HL-60/S4 treated with retinoic acid at 250 ng/mL for 4 days and 3 days (cell line): ENCODE data around the gene CUL5.
"Not testable (repeated sequence)": the region's sequence is repeated elsewhere in the genome, so short reads cannot be mapped to it uniquely, and the experiment has no call there.

Experiments used
- in situ Hi-C: fragments of 300-500 bp; cut with MboI; formaldehyde crosslinking; loops from 2 replicates; pipeline ENCODE4 v1.7.0; 2022; ENCODE audit warnings: low sequenced_read_pairs

Gene CUL5

DNA sequence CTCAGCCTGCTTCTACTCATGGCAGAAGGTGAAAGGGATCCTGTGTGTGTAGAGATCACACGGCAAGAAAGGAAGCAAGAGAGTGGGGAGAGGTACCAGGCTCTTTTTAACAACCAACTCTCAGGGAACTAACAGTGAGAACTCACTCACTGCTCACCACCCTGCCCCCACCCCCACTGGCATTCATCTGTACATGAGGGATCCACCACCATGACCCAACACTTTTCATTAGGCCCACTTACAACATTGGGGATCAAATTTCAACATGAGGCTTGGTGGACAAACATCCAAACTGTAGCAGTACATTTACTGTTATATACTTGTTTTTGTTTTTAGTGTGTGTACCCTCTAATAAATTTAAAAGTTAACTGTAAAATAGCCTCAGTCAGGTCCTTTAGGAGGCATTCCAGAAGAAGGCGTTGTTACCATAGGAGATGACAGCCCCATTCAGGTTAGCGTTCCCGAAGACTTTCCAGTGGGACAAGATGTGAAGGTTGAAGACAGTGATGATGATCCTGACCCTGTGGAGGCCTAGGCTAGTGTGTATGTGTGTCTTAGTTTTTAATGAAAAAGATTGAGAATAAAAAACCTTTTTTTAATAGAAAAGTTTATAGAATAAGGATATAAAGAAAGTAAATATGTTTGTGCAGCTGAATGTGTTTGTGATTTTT is 11.3 kb downstream of the CUL5 start:
- in situ Hi-C loops, result no loop called here

DNA sequence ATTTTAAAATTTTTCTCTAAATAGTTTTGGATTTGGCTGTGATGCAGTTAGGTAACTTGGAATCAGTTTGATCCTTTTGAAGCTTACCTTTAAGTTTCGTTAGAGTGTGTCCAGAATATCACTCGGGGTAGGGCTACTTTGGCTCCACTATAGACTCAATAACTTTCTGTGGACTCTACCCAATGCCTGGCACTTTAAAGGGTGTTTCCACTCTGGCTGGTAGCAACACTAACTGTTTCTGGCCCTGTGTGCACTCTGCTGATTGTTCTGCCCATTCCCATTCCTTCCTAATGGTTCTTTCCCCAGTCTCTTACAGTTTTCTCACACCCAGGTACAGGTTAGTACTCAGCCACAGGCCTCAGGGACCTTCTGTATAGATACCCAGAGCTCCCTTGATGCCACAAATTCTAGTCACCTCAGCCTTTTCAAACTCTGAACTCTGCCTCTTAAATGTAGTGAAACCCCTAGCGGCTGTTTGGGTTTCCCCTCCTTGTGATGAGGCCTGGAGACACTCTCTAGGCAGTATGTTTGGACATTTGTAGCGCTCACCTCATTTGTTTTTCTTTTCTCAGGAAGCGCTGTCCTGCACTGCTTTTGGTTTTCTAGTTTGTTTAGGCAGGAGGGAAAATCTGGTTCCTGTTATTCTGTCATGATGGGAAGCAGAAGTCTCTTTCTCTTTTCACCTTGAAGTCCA is 16.8 kb downstream of the CUL5 start:
- in situ Hi-C loops, result no loop called here

DNA sequence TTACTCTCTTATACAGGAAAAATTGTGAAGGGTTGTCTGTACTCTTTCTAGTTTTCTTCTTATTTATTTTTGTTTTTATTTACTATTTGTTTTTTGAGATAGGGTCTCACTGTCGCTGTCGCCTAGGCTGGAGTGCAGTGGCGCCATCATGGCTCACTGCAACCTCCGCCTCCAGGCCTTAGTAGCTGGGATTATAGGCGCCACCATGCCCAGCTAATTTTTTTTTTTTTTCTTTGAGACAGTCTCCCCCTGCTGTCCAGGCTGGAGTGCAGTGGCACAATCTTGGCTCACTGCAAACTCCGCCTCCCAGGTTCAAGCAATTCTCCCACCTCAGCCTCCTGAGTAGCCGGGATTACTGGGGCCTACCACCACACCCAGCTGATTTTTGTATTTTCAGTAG is 18.4 kb downstream of the CUL5 start:
- in situ Hi-C loops, result no loop called here

DNA sequence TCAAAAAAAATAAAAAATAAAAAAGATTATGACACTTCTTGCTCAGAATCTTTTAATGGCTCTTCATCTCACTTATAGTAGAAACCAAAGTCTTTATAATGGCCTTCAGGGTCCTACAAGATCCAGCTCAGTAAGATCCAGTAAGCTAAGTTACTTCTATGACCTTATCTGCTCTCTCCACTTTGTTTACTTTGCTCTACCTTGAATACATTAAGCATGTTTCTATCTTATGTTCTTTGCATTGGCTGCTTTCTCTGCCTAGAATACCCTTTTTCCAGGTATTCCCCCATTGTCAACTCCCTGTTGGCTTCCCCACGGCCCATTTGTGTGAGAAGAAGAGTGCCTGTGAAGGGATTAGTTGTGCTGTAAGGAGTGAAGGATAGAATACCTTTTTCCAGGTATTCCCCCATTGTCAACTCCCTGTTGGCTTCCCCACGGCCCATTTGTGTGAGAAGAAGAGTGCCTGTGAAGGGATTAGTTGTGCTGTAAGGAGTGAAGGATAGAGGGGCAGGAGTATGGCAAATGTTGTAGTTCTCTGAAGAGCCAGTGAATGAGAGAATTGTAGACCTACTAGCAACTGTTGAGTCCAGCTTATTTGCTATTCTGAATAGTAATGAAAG is 20.2 kb downstream of the CUL5 start:
- in situ Hi-C loops, result not testable (repeated sequence)

DNA sequence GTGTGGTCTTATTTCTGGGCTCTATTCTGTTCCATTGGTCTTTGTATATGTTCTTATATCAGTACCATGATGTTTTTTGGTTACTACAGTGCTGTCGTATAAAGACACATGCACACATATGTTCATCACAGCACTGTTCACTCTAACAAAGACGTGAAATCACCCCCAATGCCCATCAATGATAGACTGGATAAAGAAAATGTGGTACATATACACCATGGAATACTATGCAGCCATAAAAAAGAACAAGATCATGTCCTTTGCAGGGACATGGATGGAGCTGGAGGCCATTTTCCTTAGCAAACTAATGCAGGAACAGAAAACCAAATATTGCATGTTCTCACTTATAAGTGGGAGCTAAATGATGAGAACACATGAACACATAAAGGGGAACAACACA is 22.9 kb downstream of the CUL5 start:
- in situ Hi-C loops, result not testable (repeated sequence)

DNA sequence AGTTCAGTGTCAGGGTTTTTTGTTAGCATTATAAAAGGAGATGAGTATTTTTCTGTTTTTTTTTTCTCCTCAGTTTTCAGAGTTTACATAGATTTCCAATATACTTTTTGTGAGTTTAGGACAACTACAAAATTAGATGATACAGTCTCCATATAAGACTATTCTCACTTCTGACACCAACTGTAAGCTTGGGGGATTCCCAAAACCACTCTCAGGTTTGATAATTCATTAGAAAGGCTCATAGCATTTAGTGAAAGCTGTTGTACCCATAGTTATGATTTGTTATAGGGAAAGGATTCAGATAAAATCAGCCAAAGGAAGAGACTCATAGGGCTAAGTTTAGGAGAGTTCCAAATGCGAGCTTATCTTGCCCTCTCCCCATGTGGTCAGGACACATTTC is 24.1 kb downstream of the CUL5 start:
- in situ Hi-C loops, result no loop called here

DNA sequence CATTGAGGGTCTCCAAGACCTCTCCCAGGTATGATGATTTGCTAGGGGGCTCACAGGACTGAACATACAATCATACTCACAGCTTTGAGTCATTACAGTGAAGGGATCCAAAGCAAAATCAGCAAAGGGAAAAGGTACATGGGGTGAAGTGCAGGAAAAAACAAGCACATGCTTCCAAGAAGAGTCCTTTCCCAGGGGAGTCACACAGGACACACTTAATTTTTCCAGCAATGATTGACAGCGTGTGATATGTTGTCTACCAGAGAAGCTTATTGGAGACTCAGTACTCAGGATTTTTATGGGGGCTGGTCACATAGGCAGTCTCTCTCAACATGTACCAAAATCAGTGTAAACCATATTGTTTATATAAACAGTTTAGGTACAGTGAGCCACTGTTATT is 25.3 kb downstream of the CUL5 start:
- in situ Hi-C loops, result no loop called here

DNA sequence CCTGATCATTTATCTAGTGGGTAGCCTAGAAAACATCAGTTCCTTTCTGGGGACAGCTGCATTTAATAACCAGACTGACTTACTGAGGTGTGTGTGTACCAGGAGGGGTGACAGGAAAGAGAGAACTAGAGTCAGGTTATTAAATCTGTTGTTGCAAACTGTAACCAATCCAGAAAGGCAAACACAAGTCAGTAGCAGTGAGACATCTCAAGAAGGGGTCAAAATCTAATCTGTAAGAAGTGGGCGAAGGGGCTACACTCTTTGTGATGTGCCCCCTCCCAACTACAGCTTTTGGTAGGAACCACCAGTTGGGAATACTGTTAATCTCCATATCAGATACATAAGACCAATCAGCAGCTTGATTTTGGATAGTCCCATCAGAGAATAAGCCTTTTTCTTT is 26.3 kb downstream of the CUL5 start:
- in situ Hi-C loops, result no loop called here

DNA sequence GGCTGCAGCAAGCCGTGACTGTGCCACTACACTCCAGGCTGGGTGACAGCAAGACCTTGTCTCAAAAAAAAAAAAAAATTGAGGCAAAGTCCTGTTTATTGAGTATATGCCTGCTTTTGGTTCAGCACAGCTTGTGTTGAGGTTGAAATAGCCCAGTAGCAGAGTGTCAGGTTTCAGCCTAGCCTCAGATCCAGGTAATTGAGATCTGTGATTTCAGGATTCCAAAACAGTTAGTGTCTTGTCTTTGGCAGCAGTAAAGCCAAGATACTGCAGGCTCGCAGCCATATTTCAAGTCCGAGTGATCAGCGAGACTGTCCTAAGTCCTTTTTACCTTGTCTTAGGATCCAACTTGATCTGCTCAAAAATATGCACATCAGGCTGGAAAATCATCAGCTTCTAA is 27.0 kb downstream of the CUL5 start:
- in situ Hi-C loops, result no loop called here

DNA sequence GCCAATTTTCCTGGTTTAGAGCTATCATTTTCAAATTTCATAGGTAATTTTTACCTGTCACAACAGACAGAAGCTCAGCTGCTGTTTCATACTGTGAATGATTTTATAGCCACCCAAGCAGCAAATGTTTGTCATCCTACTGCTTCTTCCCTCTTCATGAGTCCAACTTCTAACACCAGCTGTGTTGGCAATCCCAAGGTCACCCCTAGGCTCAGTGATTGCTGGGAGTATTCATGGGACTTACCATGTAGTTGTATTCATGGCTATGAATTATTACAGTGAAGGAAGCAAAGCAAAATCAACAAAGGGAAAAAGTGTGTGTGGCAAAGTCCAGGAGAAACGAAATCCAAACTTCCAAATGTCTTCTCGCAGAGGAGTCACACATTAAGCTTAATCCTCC is 28.5 kb downstream of the CUL5 start:
- in situ Hi-C loops, result no loop called here

DNA sequence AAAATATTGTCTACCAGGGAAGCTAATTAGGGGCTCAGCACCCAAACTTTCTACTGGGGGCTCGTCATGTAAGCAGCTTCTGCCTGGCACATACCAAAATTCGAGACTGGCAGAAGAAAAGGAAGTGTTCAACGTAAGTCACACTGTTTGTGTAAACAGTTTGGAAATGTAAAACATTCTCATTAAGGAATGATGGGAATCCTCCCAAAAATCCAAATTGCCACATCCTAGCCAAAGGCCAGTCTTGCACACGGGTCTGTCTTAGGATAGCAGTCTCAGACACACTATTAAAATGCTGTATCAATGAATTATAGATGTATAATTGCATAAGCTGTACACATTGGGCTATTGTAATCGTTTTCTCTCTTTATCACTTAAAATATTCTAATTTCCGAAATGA is 28.9 kb downstream of the CUL5 start:
- in situ Hi-C loops, result no loop called here

DNA sequence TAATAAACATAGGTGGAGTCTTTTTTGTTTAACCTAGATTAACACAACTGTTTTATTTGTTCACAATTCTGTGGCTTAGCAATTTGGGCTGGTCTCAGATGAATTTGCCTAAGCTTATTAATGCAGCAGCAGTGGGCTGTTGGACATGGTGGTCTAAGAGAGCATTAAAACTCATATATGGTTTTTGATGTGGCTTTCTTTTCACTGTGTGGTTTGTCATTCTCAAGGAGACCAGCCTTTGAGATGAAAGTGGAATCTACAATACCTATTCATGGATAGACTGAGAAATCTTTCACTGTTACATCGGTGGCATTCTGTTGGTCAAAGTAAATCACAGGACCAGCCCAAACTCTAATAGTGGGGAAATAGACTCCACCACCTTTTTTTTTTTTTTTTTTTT is 39.6 kb downstream of the CUL5 start:
- in situ Hi-C loops, result no loop called here

DNA sequence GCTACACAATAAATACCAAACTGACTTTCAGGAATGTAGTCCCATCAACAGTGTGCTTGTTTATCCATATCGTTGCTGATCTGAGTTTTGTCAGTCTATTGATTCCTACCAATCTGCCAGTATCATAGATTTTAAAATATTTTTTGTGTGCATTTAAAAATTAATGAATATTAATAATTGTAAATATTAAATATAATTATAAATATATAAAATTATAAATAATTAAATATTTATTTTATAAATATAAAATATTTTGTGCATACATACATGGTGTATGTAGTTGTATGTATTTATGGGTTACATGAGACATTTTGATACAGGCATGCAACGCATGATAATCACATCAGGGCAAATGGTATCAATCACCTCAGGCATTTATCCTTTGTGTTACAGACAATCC is 53.6 kb downstream of the CUL5 start:
- in situ Hi-C loops, result no loop called here

DNA sequence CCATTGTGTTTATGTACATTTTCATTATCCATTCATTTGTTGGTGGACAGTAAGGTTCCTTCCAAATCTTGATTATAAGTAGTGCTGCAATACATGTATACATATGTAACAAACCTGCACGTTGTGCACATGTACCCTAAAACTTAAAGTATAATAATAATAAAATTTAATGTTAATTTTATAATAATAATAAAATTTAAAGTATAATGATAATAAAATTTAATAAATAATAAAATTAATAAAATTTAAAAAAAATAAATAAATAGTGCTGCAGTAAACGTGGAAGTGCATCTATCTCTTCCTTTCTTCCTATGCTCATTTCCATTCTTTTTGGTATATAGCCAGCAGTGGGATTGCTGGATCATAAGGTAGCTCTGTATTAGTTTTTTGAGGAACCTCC is 54.7 kb downstream of the CUL5 start:
- in situ Hi-C loops, result no loop called here

DNA sequence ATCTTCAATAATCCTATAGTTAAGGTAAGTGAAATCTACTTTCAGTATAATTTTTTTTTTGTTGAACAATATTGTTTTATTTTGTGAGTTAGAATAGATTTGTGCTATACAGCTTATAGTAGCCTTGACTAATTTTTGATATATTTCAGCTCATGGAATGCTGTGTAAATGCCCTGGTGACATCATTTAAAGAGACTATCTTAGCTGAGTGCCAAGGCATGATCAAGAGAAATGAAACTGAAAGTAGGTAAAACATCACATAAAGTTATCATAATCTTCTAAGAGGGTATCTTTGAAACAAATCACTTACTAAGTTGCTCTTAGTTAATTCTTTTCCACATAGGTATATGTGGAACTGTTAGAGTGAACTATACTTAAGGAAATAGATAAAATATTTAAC is 61.2 kb downstream of the CUL5 start:
- in situ Hi-C loops, result no loop called here

DNA sequence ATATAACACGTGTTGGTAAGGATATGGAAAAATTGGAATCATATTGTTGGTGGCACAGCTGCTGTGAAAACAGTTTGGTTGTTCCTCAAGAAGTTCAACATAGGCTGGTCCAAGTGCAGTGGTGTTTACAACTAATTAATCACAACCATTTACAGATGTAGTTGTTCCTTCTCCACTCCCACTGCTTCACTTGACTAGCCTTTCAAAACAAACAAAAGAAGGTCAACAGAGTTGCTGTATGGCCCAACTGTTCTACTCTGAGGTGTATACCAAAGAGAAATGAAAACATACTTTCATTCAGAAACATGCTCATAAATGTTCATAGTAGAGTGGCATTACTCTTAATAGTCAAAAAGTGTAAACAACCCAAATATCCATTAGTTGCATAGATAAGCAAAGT is 76.1 kb downstream of the CUL5 start:
- in situ Hi-C loops, result no loop called here

DNA sequence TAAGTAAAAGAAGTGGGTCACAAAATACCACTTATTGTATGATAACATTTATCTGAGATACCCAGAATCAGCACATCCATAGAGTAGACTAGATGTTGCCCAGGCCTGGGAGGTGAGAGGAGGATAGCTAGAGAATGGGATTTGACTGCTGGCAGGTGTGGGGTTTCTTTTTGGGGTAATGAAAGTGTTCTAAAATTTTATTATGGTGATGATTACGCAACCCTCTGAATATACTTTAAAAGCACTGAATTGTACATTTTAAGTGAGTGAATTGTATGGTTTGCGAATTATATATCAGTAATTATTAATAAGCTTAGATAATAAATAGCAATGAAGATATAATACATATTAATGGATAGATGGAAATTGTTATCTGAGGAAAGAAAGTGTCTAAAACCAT is 77.0 kb downstream of the CUL5 start:
- in situ Hi-C loops, result no loop called here

DNA sequence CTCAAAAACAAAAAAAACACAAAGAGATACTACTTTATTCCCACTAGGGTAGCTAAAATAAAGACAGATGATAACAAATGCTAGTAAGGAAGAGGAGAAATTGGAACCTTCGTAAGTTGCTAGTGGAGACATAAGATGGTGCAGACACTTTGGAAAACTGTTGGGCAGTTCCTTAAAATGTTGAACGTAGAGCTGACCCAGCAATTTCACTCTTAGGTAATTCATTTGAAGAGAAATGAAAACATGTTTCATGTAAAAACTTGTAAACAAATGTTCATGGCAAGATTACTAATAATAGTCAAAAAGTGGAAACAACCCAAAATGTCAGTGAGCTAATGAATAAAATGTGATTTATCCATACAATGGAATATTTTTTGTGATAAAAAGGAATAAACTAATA is 83.4 kb downstream of the CUL5 start:
- in situ Hi-C loops, result no loop called here

DNA sequence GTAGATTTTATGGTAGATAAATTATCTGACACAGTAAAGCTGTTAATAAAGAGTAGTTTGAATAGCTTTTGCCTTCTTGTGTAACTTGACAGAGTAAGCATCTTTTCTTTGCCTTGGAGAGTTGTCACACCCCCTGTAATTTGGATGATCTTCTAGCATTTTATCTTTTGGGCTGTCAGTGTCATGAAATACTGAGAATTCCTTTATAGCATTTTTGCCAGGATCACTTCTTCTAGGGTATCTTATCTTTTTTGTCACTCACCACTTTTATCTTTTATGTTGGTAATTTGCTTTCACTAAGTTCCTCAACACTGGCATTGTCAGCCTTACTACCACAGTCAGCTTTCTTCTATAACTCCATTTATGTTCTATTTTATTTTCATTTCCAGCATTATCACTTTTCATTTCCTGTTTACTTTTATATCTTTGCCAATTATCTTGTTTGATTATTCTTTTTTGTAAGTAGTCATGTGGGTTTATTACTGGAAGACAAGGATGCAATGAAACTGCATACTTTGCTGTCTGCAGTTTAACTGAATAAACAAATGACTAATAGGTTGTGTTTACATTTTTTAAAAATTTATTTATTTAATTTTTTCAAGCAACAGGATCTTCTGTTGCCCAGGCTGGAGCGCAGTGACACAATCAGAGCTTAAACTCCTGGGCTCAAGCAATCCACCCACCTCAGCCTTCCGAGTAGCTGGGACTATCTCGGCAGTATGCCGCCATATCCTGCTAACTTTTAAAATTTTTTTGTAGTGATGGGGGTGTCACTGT is 84.6 kb downstream of the CUL5 start:
- in situ Hi-C loops, result no loop called here

DNA sequence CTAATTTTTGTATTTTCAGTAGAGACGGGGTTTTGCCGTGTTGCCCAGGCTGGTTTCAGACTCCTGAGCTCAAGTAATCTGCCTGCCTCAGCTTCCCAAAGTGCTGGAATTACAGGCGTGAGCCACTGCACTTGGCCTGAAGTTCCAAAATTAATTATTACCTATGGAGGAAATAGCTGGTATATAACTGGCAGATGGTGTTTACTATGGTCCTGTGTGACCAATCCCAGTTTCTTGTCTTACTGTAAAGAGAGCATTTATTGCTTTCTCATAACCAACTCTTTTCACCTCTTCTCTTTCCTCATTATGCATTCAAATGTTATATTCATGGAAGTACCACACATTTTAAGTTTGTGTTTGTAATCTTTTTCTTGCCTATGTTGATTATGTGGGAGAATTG is 88.5 kb downstream of the CUL5 start:
- in situ Hi-C loops, result no loop called here

DNA sequence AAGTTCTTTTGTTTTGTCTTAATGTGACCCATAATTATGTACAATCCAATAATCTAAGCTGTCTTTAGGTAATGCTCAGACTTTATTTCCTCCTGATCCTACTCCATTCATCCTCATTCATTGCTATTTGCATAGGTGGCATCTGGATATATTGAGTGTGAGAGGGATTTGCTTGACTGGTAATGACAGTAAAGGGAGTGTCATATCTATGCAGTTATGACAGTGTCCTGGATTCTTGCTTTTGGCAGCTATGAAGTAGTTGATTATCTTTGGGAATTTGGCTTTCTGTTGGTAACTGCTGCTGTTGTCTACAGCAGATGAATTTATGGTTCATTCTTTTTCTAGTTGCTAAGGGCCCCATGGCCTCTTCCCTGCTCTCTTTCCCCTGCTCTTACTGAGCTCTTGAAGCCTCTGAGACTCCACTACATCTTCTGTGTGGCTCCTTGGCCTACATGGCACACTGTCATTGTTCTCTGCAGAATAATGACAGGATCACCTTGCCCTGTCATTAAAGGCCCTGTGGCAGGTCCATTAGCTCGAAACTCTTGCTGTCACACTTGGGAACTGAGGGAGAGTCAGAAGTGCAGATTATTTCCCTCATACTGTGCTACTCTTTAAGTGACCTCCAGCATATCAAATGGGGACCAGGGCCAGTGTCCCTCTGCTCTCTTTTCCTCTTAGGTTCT is 92.5 kb downstream of the CUL5 start:
- in situ Hi-C loops, result loop anchor here (25.0 kb wide), 1 partner anchor 561 kb away; the partner anchor contains the start of gene DDX10
